ENCODE results near the gene SNX25. TPM values are rescaled to one million over a fixed set of nuclear protein-coding genes. Genes with fewer than 3 reads are reported as not detected.

Gene SNX25
- polyA plus RNA-seq, 1 of the 3 experiments (the other 2 are of a cell fraction) = 8.5 TPM

DNA sequence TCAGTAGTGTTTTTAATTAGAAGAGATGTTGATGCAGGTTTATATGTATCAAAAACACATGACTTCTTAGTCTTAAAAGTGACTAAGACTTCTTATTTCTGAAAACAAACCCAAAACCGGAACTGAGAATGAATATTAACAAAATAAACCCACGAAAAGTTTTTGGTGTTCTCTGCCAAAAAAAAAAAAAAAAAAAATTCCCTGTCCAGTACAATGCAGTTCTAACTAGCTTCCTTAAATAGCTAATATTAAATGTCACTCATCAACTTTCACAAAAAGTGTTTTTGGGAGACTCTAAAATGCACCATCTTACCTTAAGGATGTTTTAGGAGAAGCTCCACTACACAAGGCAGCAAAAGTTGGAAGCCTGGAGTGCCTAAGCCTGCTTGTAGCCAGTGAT lies 189.2 kb downstream of the SNX25 start (continued):
- TF ChIP-seq, protein P1, sequence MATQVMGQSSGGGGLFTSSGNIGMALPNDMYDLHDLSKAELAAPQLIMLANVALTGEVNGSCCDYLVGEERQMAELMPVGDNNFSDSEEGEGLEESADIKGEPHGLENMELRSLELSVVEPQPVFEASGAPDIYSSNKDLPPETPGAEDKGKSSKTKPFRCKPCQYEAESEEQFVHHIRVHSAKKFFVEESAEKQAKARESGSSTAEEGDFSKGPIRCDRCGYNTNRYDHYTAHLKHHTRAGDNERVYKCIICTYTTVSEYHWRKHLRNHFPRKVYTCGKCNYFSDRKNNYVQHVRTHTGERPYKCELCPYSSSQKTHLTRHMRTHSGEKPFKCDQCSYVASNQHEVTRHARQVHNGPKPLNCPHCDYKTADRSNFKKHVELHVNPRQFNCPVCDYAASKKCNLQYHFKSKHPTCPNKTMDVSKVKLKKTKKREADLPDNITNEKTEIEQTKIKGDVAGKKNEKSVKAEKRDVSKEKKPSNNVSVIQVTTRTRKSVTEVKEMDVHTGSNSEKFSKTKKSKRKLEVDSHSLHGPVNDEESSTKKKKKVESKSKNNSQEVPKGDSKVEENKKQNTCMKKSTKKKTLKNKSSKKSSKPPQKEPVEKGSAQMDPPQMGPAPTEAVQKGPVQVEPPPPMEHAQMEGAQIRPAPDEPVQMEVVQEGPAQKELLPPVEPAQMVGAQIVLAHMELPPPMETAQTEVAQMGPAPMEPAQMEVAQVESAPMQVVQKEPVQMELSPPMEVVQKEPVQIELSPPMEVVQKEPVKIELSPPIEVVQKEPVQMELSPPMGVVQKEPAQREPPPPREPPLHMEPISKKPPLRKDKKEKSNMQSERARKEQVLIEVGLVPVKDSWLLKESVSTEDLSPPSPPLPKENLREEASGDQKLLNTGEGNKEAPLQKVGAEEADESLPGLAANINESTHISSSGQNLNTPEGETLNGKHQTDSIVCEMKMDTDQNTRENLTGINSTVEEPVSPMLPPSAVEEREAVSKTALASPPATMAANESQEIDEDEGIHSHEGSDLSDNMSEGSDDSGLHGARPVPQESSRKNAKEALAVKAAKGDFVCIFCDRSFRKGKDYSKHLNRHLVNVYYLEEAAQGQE (IDR thresholded peaks at IDR 0.05; ENCODE audit: low read depth, low read length) = no peak
- no peak for TF ChIP-seq NRF1 (IDR thresholded peaks at IDR 0.05; ENCODE audit: low read depth, low read length)
- TF ChIP-seq FOSL2 (IDR thresholded peaks at IDR 0.05; ENCODE audit: borderline replicate concordance, low read depth) = no peak
- TF ChIP-seq, protein P2, sequence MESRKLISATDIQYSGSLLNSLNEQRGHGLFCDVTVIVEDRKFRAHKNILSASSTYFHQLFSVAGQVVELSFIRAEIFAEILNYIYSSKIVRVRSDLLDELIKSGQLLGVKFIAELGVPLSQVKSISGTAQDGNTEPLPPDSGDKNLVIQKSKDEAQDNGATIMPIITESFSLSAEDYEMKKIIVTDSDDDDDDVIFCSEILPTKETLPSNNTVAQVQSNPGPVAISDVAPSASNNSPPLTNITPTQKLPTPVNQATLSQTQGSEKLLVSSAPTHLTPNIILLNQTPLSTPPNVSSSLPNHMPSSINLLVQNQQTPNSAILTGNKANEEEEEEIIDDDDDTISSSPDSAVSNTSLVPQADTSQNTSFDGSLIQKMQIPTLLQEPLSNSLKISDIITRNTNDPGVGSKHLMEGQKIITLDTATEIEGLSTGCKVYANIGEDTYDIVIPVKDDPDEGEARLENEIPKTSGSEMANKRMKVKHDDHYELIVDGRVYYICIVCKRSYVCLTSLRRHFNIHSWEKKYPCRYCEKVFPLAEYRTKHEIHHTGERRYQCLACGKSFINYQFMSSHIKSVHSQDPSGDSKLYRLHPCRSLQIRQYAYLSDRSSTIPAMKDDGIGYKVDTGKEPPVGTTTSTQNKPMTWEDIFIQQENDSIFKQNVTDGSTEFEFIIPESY (IDR thresholded peaks at IDR 0.05; ENCODE audit: borderline replicate concordance, low read depth) = no peak

DNA sequence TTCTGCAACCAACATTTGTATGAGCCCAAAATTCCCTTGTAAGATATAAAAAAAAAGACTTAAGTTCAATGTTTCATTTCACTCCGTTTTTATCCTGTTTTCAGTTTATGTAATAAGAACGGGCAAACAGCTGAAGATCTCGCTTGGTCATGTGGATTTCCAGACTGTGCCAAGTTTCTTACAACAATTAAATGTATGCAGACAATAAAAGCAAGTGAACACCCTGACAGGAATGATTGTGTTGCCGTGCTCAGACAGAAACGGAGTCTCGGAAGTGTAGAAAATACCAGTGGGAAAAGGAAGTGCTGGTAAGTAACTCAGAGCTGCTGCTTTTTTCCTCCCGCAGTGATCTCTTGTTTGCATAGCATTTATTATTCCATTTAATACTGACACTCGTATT lies 190.1 kb downstream of the SNX25 start:
- H3K4me1 ChIP-seq (ENCODE audit: control insufficient read depth in 1 of 2, insufficient read depth in 2 of 2, low read depth in 1 of 2, low read length in 1 of 2) = peaks cover 4 to 8% of the 10 kb centered on the region in 2 experiments; a peak in 3 of 4 replicates
- 0 out of 2 replicates have a peak, but pooled peaks cover 5% of the 10 kb centered on the region for H3K79me2 ChIP-seq (ENCODE audit: insufficient read depth)
- H4K20me1 ChIP-seq (ENCODE audit: insufficient read depth) = no peaks in the 10 kb centered on the region
- peaks cover 19% of the 10 kb centered on the region for H3F3A ChIP-seq (replicated peaks; ENCODE audit: insufficient read depth)
- H3K27me3 ChIP-seq (ENCODE audit: insufficient read depth) = no peaks in the 10 kb centered on the region
- WGBS (ENCODE audit: low lambda C conversion rate) = 92% methylated on average over 8 of the region's 8 CpGs
- no peak overlapping the region for H3K4me3 ChIP-seq (ENCODE audit: low read depth in 2 of 2, low read length in 1 of 2)
- H3K36me3 ChIP-seq (replicated peaks in 1 of 2; ENCODE audit: control insufficient read depth in 1 of 2, insufficient read depth in 2 of 2, low read length in 1 of 2) = peaks cover 42 to 48% of the 10 kb centered on the region in 2 experiments
- CTCF ChIA-PET = interaction anchor here (1.0 to 1.6 kb wide), 2 partner anchors 26 to 93 kb away, joined by 3 read pairs; partner anchors contain the start of gene UFSP2
- H3K4me2 ChIP-seq = no peak overlapping the region
- H2AFZ ChIP-seq (ENCODE audit: low read depth) = no peak overlapping the region
- H3K9ac ChIP-seq = no peak overlapping the region
- POLR2A ChIA-PET = no interaction called here
- DNase-seq = no peak
- no peaks in the 10 kb centered on the region for H3K9me3 ChIP-seq
- H3K9me2 ChIP-seq = no peaks in the 10 kb centered on the region
- no peak overlapping the region; a peak in 1 of 4 replicates for H3K27ac ChIP-seq (ENCODE audit: low read depth in 2 of 2, low read length in 1 of 2)
- no peak for TF ChIP-seq TAF1 (IDR thresholded peaks at IDR 0.05; ENCODE audit: borderline replicate concordance, low read depth, low read length)
- TF ChIP-seq FOXJ3 (CRISPR knock-in tag; IDR thresholded peaks at IDR 0.05) = no peak
- no peak for TF ChIP-seq TCF12 (IDR thresholded peaks at IDR 0.05)
- TF ChIP-seq NRF1 (IDR thresholded peaks at IDR 0.05; ENCODE audit: low read depth, low read length) = no peak
- no peak for TF ChIP-seq NFIC (IDR thresholded peaks at IDR 0.05; ENCODE audit: borderline replicate concordance)
- TF ChIP-seq SIN3A (IDR thresholded peaks at IDR 0.05; ENCODE audit: borderline replicate concordance, low read depth, low read length) = no peak
- TF ChIP-seq CHD2 (IDR thresholded peaks at IDR 0.05; ENCODE audit: low read length, partially characterized antibody) = no peak
- TF ChIP-seq, protein P3, sequence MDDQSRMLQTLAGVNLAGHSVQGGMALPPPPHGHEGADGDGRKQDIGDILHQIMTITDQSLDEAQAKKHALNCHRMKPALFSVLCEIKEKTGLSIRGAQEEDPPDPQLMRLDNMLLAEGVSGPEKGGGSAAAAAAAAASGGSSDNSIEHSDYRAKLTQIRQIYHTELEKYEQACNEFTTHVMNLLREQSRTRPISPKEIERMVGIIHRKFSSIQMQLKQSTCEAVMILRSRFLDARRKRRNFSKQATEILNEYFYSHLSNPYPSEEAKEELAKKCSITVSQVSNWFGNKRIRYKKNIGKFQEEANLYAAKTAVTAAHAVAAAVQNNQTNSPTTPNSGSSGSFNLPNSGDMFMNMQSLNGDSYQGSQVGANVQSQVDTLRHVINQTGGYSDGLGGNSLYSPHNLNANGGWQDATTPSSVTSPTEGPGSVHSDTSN (IDR thresholded peaks at IDR 0.05) = no peak
- no peak for TF ChIP-seq SMC3 (IDR thresholded peaks at IDR 0.05; ENCODE audit: low read depth, low read length)
- TF ChIP-seq YY1 (IDR thresholded peaks at IDR 0.05; ENCODE audit: low read depth) = no peak
- no peak for TF ChIP-seq ELF1 (IDR thresholded peaks at IDR 0.05)
- no peak for TF ChIP-seq FOXM1 (IDR thresholded peaks at IDR 0.05; ENCODE audit: low read depth)
- TF ChIP-seq, protein P4, sequence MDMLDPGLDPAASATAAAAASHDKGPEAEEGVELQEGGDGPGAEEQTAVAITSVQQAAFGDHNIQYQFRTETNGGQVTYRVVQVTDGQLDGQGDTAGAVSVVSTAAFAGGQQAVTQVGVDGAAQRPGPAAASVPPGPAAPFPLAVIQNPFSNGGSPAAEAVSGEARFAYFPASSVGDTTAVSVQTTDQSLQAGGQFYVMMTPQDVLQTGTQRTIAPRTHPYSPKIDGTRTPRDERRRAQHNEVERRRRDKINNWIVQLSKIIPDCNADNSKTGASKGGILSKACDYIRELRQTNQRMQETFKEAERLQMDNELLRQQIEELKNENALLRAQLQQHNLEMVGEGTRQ (IDR thresholded peaks at IDR 0.05; ENCODE audit: borderline replicate concordance, low read depth, low read length) = no peak
- no peak for TF ChIP-seq EZH2phosphoT487 (IDR thresholded peaks at IDR 0.05; ENCODE audit: borderline replicate concordance, low read depth)
- TF ChIP-seq, protein P5, sequence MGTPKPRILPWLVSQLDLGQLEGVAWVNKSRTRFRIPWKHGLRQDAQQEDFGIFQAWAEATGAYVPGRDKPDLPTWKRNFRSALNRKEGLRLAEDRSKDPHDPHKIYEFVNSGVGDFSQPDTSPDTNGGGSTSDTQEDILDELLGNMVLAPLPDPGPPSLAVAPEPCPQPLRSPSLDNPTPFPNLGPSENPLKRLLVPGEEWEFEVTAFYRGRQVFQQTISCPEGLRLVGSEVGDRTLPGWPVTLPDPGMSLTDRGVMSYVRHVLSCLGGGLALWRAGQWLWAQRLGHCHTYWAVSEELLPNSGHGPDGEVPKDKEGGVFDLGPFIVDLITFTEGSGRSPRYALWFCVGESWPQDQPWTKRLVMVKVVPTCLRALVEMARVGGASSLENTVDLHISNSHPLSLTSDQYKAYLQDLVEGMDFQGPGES (IDR thresholded peaks at IDR 0.05; ENCODE audit: low read depth, low read length) = no peak
- no peak for TF ChIP-seq TEAD4 (IDR thresholded peaks at IDR 0.05; ENCODE audit: borderline replicate concordance, insufficient read depth)
- no peak for TF ChIP-seq EP300 (IDR thresholded peaks at IDR 0.05; ENCODE audit: borderline replicate concordance in 1 of 2, low read depth in 1 of 2, low read length in 1 of 2)
- no peak for TF ChIP-seq RFX5 (IDR thresholded peaks at IDR 0.05; ENCODE audit: low read length)
- TF ChIP-seq, protein P6, sequence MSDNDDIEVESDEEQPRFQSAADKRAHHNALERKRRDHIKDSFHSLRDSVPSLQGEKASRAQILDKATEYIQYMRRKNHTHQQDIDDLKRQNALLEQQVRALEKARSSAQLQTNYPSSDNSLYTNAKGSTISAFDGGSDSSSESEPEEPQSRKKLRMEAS (IDR thresholded peaks at IDR 0.05; ENCODE audit: low read depth) = no peak
